Renal cortex interstitium (tissue), 11 donors: ENCODE results near the gene LMX1A. TPM values are rescaled to one million over a fixed set of nuclear protein-coding genes. Genes with fewer than 3 reads are reported as not detected.

Experiments used
- DNase-seq, 11 donors: peaks; one replicate each; pipeline ENCODE4 v3.0.0-alpha.2; 2013; ENCODE audit warnings: low read depth in 9 of 11, low spot score in 4 of 11; ENCODE audit errors: extremely low read depth in 1 of 11
- polyA plus RNA-seq, 3 donors: library from polyadenylated mRNA; unstranded; fragments of 120-200 nt; gene quantifications; one replicate each; pipeline ENCODE4 v1.2.1, GENCODE V29; 2013; ENCODE audit not compliant: insufficient read length in 3 of 3

LMX1A gene
- polyA plus RNA-seq, 3 donors: 0.07 TPM; not detected in 2

DNA sequence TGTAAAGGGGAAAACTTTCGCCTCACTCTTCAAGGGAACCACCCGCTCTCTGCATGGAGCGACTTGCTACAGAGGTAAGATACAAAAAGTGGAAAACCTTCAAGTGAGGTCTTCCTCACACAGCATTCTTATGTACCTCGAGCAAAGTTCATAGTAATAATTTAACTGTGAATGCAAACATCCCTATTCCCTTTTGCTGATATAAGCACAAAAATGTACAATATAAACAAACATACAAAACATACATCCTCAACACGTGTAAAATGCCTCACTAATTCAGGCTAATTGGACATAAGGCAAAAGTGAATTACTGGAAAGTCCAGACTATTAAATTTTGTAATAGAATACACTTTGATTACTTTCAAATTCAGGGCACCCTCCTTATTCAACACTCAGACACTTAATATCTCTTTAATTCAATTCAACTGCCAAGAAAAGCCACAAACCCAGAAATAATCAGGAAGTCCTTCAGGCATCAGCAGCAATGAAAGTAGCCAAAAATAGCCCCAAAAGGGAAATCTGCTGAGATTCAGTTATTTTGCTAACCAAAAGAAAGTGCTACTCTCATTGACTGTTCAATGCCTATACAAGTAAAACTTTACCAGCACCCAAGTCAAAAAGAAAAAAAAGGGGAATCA, 15.2 kb upstream of the LMX1A start:
- no peak for DNase-seq

DNA sequence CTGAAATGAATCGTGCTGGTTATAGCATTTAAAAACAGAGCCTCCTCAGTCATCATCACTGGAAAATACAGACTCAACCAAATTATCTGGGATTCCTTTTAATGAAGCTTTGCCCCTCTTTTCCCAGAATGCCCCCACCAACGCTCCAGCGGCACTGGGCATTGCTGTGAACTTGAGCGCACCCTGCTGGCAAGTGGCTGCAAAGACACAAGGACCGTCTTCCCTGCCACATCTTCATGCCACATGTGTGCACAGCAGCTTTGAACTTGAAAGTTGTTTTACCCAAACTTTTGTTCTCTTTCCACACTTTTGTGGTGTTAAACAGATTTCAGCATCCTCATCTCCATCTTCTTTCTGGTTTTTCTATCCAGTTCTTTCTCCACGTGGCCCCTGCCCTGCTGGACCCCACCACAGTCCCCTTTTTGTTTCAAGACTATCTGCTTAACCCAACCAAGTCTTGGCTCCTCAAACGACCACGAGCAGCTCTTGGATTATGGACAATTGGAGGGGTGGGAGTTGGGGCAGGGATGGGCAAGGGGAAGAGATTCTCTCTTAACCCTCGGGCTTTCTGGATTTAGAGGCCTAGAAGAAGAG, 12.8 kb upstream of the LMX1A start:
- DNase-seq: no peak

DNA sequence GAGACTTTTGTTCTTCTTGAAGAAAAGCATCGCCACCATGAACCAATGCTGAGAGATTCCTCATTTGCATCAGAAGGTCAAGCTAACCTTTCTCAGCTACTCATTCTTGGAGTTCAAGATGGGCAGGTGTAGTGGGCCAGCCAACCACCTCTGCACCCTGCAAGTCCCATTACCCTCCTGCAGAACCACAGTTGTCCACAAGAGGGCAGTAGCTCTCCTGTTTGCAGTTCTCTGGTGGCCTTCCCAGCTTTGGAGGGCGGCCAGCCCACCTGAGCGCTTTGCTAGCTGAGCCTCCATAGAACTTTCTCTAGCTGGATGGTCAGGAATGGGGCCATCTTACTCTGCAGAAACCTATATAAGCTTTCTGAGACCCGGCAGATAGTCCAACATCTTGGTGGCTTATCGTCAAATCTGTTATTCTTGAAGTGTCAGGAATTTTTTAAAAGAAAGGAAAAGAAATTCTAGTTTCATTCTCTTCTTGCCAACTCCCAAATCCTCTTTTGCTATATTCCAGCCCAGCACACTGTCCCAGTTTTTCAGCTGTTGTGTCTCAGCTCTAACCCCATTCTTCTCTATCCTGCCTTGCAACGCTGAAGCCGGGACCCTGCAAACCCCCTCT, 11.0 kb upstream of the LMX1A start:
- peak in 8 of 11 donors; percentile 40 to 79 (median 67) for DNase-seq

DNA sequence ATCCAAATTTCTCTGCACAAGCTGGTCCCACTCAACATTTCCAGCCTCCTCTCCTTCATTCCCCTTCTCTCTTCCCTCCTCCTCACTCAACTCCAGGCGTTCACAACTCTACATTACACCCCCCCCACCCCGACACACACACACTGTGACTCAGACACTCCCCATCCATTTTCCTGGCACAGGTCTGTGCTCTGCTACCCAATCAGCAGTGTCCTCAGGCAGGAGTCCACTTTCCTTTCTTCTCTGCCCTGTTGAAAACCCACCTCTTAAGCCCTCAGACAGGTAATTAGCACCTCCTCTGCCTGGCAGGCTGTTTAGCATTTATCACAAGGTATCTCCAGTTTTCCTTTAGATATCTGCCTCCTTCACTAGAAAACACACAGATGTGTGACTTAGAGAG, 8.8 kb upstream of the LMX1A start:
- DNase-seq: no peak

DNA sequence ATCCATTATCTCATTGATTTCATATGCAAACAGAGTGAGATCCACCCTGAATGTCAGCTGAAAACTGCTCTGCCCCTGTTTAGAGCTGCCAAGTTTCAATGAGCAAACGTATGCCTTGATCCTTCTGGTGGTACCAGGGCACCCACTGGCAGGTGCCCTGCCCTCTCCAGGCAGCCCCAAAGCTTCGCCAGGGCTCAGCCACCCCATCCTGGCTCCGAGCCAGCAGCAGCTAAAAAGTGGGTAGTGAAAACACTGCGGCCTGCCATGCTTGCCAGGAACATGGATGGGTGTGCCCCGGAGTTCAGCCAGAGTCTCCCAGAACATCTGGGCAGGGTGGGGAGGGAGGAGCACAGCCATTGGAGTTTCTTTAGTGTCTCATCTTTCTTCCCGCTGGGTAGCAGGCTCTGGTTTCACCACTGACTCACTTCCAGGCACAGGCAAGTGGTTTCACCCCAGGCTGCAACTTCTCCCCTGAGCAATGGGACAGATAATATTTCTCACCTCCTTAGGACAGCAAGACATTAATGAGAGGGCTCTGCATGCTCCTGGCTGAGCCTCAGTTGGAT, 8.1 kb upstream of the LMX1A start:
- DNase-seq: no peak

DNA sequence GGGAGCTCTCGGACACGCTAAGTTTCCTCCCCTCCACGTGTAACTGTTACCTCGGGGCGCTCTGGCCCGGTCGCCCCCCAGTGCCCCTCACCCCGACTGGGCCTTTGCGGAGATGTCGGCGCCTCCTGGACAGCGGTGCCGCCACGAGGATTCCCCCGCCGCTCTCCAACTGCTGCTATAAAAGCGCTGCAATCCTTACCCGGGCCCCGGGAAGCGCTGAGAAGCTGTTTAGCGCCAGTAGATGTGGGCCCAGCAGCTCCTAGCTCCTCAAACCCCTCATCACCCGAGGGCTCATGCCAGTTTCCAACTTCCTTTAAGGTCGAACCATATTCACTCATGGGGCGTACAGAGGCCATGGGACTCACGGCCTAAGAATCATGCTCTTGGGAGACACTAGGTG, 361 bp upstream of the LMX1A start:
- no peak for DNase-seq

DNA sequence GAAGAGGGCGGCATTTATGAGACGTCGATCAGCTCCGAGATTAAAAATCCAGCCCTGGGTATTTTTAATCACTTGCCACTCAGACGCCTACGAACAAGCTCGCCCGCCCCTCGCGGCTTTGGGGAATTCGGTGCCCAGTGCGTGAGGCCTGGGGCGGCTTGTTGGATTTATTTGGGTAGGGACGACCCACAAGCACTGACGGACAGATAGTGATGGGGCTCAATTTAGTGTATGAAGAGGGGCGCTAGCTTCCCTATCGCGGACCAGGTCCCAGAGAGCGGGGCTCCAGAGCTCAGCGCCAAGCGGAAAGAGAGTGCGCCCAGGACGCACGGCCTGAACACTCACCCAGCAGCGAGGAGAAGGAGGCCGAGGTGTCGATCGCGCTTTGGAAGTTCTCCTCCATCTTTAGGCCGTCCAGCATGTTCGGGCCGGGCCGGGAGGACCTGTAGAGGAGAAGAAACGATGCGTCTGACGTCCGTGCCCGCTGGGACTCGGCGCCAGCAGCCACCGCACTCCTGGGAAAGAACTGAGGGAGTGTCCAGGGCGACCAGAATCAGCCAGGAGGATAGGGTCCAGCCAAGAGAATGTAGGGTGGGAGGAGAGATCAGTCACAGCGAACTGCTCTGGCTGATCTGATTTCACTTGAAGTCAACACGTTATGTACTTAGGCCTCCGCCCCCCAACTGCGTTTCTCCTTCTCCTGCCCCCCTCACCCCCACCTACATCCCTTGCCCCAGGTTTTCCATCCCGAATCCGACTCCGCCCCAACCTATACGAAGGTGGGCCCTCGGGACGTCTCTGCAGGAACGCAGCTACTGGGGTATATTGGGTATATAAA, 1.2 kb downstream of the LMX1A start:
- DNase-seq: no peak

DNA sequence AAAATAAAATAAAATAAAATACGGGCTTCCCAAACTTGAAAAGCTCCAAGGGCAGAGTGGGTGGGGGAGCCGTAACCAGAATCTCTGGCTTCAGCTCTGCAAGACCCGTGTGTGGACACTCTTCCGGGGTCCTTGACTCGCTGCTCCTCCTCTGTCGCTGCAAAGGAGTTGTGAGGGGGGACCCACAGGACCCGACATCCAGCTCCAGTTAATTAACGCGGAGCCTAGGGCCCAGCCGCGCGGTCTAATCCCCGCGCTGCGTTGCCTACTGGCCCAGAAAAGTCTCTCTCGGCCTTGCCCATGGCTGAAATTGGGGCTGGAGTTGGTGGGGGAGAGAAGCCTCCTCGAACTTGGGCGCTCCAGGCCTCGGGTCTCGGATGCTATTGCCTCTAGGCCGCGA, 1.8 kb downstream of the LMX1A start:
- no peak for DNase-seq

DNA sequence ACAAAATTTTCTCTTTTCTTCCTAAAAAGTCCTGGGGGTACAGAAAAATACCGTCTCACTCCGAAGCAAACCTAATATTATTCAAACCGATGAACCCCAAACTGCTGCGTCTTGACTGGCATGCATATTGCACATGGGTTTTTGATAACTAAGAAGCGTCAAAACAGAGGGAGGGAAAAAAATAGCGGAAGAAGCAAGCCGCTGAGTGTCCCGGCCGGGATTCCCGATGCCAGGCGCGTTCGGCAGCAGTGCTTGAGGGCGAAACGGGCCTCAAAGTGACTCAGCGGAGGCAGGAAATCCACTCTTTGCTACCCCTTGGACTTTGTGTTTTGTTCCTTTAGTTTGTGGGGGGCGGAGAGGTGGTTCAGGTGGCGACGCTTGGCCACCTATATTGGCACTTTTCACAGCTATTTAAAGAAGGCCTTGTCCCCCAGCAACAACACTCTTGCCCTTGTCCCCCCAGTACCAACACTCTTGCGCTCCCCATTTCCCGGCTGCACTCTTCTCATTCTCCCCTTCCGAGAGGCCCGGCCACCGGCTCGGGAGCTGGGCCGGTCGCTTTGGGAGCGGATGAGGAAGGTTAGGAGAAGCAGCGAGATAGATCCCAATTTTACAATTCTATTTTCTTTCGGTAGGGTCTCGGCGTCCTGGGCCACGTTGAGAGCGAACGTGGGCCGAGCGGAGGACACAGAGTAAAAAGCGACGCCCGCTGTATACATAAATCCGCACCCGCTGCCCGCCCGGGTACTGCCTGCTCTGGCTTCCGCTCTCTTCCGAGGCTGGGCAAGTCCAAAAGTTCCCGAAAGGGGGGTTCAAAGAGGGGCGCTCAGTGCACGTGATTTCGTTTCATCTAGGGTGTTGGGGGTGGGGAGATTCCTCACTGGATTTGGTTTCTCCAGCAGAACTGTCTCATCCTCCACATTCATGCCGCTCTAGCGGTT, 2.5 kb downstream of the LMX1A start:
- DNase-seq: no peak

DNA sequence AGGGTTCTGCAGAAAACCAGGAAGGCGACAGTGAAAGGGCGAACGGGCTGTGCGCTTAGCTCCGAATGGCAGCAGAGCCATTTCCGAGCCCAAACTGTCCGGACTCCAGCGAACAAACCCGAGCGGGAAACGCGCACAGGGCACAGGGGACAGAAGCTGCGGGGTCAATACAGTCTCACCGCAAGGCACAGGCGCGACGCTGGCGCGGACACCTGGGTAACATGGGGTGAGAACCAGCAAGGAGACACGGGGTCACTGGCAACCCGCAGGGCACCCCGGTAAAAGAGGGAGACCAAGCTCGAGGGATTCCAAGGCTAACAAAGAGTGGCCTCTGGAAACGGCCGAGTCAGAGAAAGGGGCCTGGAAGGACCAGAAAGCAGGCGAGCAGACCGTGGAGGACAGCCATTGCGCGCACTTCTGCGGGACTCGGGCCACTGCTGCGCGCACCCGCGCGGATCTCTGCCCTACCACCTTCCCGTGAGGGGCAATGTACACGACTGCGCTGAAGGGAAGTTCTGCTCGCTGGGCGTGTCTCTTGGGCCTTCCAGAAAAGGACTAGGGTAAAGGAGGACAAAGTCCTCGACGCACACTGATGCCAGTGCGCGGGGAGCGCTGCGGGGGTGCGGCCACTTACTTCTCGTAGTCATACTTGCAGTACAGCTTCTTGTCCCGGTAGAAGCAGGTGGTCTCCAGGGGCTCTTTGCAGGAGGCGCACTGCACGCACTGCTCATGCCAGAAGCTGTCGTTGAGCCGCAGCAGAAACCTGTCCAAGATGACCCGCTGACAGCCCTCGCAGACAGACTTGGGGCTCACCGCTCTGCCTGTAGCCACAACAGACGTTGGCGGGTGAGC, 3.8 kb downstream of the LMX1A start:
- no peak for DNase-seq

DNA sequence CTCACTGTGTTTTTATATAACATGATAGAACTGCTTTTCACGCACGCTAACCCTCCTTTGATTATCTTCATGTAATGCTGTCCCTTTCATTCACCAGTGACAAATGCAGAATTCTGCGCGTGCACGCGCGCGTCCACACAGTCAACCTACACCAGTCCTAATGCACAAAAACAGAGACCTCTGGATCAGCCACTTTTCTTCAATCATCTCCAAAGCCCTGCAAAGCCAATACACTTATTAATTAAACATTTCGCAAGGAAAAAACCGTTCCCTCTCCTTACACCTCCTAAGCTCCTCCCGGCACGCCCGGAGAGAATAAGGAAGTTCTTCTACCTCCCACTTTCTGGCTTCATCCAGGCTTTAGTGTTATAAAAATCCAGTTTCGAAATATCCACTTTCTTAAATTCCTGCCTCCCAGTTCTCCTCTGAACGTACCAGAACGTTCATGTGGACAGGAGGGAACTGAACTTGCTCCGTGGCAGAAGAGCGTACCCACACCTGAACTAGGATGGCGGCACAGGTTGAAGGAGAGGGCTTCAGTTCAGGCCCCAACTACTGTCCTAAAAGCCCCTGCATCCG, 4.6 kb downstream of the LMX1A start:
- DNase-seq: no peak

DNA sequence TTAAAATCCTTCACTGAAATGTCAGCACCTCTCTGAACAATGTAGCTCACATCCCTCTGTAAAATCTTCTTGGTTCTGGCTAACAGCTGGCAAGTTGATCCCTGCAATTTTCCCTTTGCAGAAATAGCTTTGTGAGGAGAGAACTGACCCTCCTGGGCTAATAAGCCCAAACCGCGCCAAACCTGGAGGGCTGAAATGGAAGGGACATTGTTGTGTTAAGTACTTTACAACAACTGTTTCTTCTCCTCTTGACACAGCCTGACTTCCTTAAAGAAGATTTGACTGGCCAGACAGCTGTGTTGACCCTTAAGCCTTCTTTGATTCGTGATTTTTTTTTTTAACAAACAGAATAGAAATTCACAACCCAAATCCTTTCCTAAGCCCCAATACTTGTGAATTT, 5.7 kb downstream of the LMX1A start:
- DNase-seq: no peak

DNA sequence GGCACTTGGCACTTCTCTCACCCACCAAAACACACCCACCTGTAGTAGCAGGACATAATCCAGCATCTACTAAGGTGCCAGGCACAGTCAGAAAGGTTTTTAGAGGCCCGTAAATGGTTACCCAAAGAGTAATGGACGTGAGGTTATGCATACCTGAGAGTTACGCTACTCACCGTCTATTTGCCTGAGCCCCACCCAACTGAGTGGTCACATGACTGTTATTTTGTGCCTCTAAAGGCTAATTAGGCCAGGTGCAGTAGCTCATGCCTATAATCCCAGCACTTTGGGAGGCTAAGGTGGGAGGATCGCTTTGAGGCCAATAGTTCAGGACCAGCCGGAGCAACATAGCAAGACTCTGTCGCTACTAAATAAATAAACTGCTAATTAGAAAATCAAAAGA, 11.0 kb downstream of the LMX1A start:
- DNase-seq: no peak

DNA sequence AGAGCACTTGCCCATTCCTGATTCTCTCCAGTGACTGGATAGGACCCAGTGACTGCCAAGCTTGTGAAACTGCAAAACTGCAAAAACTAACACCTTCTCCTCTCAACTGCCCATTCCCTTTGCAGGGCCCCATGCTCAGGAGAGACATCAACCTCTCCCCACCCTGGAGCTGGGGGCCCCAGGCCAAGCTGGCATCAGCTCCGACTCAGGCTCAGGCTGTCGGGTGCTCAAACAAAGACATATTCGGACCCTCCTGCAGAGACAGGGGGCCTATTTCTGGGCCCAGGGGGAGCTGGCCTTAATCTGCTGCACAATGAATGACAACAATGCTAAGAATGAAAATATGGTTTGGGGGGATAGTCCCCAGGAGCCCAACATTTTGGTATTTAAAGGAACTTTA, 11.8 kb downstream of the LMX1A start:
- DNase-seq: no peak

DNA sequence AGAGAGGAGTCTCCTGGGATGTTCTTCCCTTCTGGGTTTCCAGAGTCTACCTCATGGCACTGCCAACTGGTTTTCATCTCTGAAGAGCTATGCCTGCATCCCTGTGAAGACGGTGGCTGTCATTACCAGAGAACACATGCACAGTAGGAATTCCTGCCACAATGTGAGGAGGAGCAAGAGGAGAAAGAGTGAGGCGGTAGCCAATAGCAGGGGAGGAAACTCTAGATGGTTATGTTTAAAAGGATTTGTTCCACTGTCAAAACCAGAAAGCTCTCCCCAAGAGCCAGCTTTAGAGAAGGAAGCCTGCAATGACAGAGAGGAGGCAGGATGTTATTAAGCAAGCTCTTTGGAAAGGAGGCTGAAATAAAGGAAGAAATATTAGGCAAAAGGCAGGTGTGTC, 12.3 kb downstream of the LMX1A start:
- DNase-seq: no peak

DNA sequence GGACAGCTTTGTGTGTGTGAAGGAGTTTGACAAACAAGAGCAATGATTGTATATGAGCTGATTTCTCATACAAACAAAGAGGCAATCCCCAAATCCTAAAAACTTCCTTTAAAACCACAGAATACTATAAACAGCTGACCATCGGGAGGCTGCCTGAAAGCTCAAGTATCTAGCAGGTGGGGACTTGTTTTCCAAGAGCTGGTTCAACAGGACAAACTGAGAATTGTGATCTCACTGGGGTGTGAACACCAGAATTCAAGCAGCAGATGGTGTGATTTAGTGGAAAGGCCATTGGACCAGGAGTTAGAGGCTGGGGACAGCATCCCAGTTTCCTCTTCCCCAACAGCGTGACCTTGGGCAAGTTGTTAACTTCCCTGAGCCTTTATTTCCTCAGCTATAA, 13.9 kb downstream of the LMX1A start:
- no peak for DNase-seq

DNA sequence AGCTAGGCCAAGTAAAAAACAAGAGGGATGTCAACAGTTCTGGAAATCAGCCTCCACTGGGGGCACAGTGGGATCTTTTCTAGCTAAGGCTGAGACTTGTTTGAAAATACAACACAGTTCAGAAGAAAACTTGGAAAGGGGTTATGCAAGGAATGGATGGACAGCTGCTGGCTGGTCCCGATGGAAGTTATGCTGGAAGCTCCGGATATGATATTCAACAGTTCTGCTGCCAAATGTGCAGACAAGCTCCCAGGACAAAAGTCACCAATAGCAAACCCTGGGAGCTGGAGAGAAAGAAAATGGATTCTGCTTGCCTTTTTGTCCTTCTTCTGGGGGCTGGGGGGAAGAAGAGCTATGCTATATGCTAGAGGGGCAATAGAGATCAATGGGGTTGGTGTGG, 14.3 kb downstream of the LMX1A start:
- no peak for DNase-seq
